H9 (cell line): ENCODE results near the gene HAUS6. TPM values are rescaled to one million over a fixed set of nuclear protein-coding genes. Genes with fewer than 3 reads are reported as not detected.

Source experiments
- DNase-seq: peaks from one replicate; pipeline ENCODE4 v3.0.0-alpha.2; 2017
- H2AFZ ChIP-seq: one replicate; pipeline ENCODE4 v1.6.1; 2013; ENCODE audit warnings: mild to moderate bottlenecking, low read length, control low read depth, moderate library complexity
- H2AK5ac ChIP-seq: 2 replicates; pipeline ENCODE4 v1.6.1; 2013; ENCODE audit warnings: low read length, control low read depth, mixed read lengths; ENCODE audit not compliant: insufficient read length
- H2BK120ac ChIP-seq: one replicate; pipeline ENCODE4 v1.6.1; 2013; ENCODE audit warnings: low read depth, mild to moderate bottlenecking, low read length, control low read depth, inconsistent platforms; ENCODE audit not compliant: poor library complexity, severe bottlenecking
- H2BK12ac ChIP-seq: 2 replicates; pipeline ENCODE4 v1.6.1; 2013; ENCODE audit warnings: low read length, control low read depth, mixed read lengths, low read depth; ENCODE audit not compliant: insufficient read length
- H2BK15ac ChIP-seq: 2 replicates; pipeline ENCODE4 v1.6.1; 2013; ENCODE audit warnings: low read depth, low read length, control low read depth
- H2BK20ac ChIP-seq: one replicate; pipeline ENCODE4 v1.6.1; 2013; ENCODE audit warnings: low read depth, mild to moderate bottlenecking, low read length, control low read depth, inconsistent platforms; ENCODE audit not compliant: poor library complexity, severe bottlenecking
- H2BK5ac ChIP-seq: 2 replicates; pipeline ENCODE4 v1.6.1; 2013; ENCODE audit warnings: low read length, control low read depth, mixed read lengths; ENCODE audit not compliant: insufficient read length
- H3K14ac ChIP-seq: 2 replicates; pipeline ENCODE4 v1.6.1; 2013; ENCODE audit warnings: low read length, control low read depth; ENCODE audit not compliant: insufficient read depth
- H3K18ac ChIP-seq: 2 replicates; pipeline ENCODE4 v1.6.1; 2013; ENCODE audit warnings: low read depth, mild to moderate bottlenecking, mixed read lengths, low read length, control low read depth; ENCODE audit not compliant: insufficient read length
- H3K23ac ChIP-seq: 2 replicates; pipeline ENCODE4 v1.6.1; 2013; ENCODE audit warnings: low read length, control low read depth, mixed read lengths, low read depth; ENCODE audit not compliant: insufficient read length
- H3K23me2 ChIP-seq: 2 replicates; pipeline ENCODE4 v1.6.1; 2013; ENCODE audit warnings: low read depth, mild to moderate bottlenecking, mixed read lengths, low read length, control low read depth; ENCODE audit not compliant: insufficient read length, poor library complexity, severe bottlenecking
- H3K27ac ChIP-seq: 2 replicates; pipeline ENCODE4 v1.5.1; 2013; ENCODE audit warnings: low read length, control low read depth, mixed read lengths, low read depth; ENCODE audit not compliant: insufficient read length
- H3K27me3 ChIP-seq: 2 replicates; pipeline ENCODE4 v1.6.1; 2013; ENCODE audit warnings: low read length, control low read depth, inconsistent platforms; ENCODE audit not compliant: insufficient read depth
- H3K4ac ChIP-seq: 2 replicates; pipeline ENCODE4 v1.6.1; 2013; ENCODE audit warnings: low read depth, mild to moderate bottlenecking, control low read depth, inconsistent platforms, low read length, moderate library complexity
- H3K4me1 ChIP-seq: 2 replicates; pipeline ENCODE4 v1.6.1; 2013; ENCODE audit warnings: low read length, control low read depth, inconsistent platforms; ENCODE audit not compliant: insufficient read depth
- H3K4me2 ChIP-seq: 2 replicates; pipeline ENCODE4 v1.6.1; 2013; ENCODE audit warnings: low read length, control low read depth, mixed read lengths; ENCODE audit not compliant: insufficient read length, insufficient read depth
- H3K56ac ChIP-seq: 2 replicates; pipeline ENCODE4 v1.6.1; 2013; ENCODE audit warnings: low read depth, mild to moderate bottlenecking, mixed read lengths, low read length, control low read depth; ENCODE audit not compliant: insufficient read length
- H3K79me1 ChIP-seq: 2 replicates; pipeline ENCODE4 v1.6.1; 2013; ENCODE audit warnings: low read depth, mild to moderate bottlenecking, moderate library complexity, low read length, control low read depth, inconsistent platforms; ENCODE audit not compliant: insufficient read depth, poor library complexity, severe bottlenecking
- H3K79me2 ChIP-seq: 2 replicates; pipeline ENCODE4 v1.6.1; 2013; ENCODE audit warnings: low read length, control low read depth, inconsistent platforms; ENCODE audit not compliant: insufficient read depth
- H3K9ac ChIP-seq: 2 replicates; pipeline ENCODE4 v1.6.1; 2013; ENCODE audit warnings: low read length, control low read depth, mixed read lengths; ENCODE audit not compliant: insufficient read length; ENCODE audit errors: extremely low read depth
- H3K9me3 ChIP-seq: one replicate; pipeline ENCODE4 v1.6.1; 2013; ENCODE audit warnings: low read depth, low read length, inconsistent platforms; ENCODE audit not compliant: control insufficient read depth
- H3T11ph ChIP-seq: one replicate; pipeline ENCODE4 v1.6.1; 2013; ENCODE audit warnings: mild to moderate bottlenecking, low read length, control low read depth, inconsistent platforms
- H4K20me1 ChIP-seq: one replicate; pipeline ENCODE4 v1.6.1; 2013; ENCODE audit not compliant: control insufficient read depth, insufficient read length, insufficient read depth
- H4K5ac ChIP-seq: 2 replicates; pipeline ENCODE4 v1.6.1; 2013; ENCODE audit warnings: low read depth, mild to moderate bottlenecking, mixed read lengths, low read length, control low read depth; ENCODE audit not compliant: insufficient read length
- H4K8ac ChIP-seq: replicated peaks from 2 replicates; pipeline ENCODE4 v1.6.1; 2013; ENCODE audit warnings: low read length, control low read depth, mixed read lengths, low read depth; ENCODE audit not compliant: insufficient read length
- H4K91ac ChIP-seq: 2 replicates; pipeline ENCODE4 v1.6.1; 2013; ENCODE audit warnings: low read depth, mild to moderate bottlenecking, moderate library complexity, mixed read lengths, low read length, control low read depth; ENCODE audit not compliant: insufficient read length
- H3K27ac Mint-ChIP-seq, 3 experiments: 2 replicates in 2 of 3; 3 replicates in 1 of 3; pipeline ENCODE4 v1.8.0; 2020 to 2021; ENCODE audit warnings: mixed read lengths in 3 of 3, mild to moderate bottlenecking in 1 of 3, moderate library complexity in 1 of 3
- H3K27me3 Mint-ChIP-seq: 2 replicates; pipeline ENCODE4 v1.8.0; 2021; ENCODE audit warnings: low read depth, mild to moderate bottlenecking, moderate library complexity, mixed read lengths
- H3K36me3 Mint-ChIP-seq, 3 experiments: 2 replicates in 2 of 3; 3 replicates in 1 of 3; pipeline ENCODE4 v1.8.0; 2020 to 2021; ENCODE audit warnings: low read depth in 3 of 3, mixed read lengths in 3 of 3; ENCODE audit not compliant: insufficient read depth in 1 of 3
- H3K4me1 Mint-ChIP-seq, 2 experiments: 2 replicates each; pipeline ENCODE4 v1.8.0; 2020; ENCODE audit warnings: mixed read lengths in 2 of 2
- H3K4me3 Mint-ChIP-seq, 2 experiments: 2 replicates in 1 of 2; 3 replicates in 1 of 2; pipeline ENCODE4 v1.8.0; 2020 to 2021; ENCODE audit warnings: mild to moderate bottlenecking in 2 of 2, mixed read lengths in 2 of 2, moderate library complexity in 1 of 2
- H3K9me3 Mint-ChIP-seq, 2 experiments: 2 replicates in 1 of 2; 3 replicates in 1 of 2; pipeline ENCODE4 v1.8.0; 2020; ENCODE audit warnings: mild to moderate bottlenecking in 2 of 2, mixed read lengths in 2 of 2, moderate library complexity in 1 of 2
- WGBS: extraction: QIAGEN DNeasy Blood & Tissue Kit; methylation state at CpG from one replicate; pipeline ENCODE4 v1.1.7; 2013; ENCODE audit warnings: missing lambda C conversion rate, low lambda C conversion rate, mixed read lengths; ENCODE audit not compliant: insufficient read length; ENCODE audit errors: extremely low coverage; 5-methylcytosine and 5-hydroxymethylcytosine counted together
- total RNA-seq: library from RNA; stranded (reverse); gene quantifications from 2 replicates; pipeline ENCODE4 v1.2.1, GENCODE V29; 2021
- TF ChIP-seq, protein P1 (sequence below): fragments of 200-600 bp; sonication (generic); conservative IDR thresholded peaks from 3 replicates; pipeline ENCODE4 v1.8.0; 2021; ENCODE audit warnings: antibody characterized with exemption, mild to moderate bottlenecking

Gene HAUS6
- total RNA-seq, 1 experiment from 2014 or later = 42.3 TPM

DNA sequence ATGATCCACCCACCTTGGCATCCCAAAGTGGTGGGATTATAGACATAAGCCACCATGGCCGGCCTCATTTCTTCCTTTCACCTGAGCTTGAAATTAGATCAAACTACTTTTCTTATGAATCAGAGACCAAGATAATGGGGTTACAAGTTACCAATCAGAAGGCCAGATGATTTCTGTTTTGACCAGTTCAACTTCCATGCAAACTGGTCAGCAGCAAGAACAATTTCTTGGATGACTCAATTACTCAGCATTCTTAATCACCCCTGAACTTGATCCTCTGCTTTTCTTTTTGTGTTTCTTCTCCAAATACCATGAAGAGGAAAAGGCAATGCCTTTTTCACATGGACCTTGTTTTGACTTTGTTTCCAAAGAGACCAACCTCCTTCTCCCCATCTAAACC lies 34.6 kb upstream of the HAUS6 start:
- H2AFZ ChIP-seq = no peak overlapping the region
- no peak overlapping the region for H3K23ac ChIP-seq
- H3T11ph ChIP-seq = no peak overlapping the region
- no peak overlapping the region for H2BK12ac ChIP-seq
- H3K14ac ChIP-seq = no peak overlapping the region
- no peak overlapping the region for H2BK15ac ChIP-seq
- WGBS = no CpG with 5 or more reads among the region's 1 CpG
- no peaks in the 10 kb centered on the region for H3K79me2 ChIP-seq
- H3K56ac ChIP-seq = no peak overlapping the region
- no peak overlapping the region for H2BK5ac ChIP-seq
- H3K23me2 ChIP-seq = no peaks in the 10 kb centered on the region
- H3K79me1 ChIP-seq = no peaks in the 10 kb centered on the region
- no peaks in the 10 kb centered on the region for H3K36me3 Mint-ChIP-seq
- H4K91ac ChIP-seq = no peak overlapping the region
- no peak overlapping the region for H3K4ac ChIP-seq
- no peaks in the 10 kb centered on the region for H3K9me3 ChIP-seq
- no peaks in the 10 kb centered on the region; the same call in 1 of the 2 replicates for H3K27me3 Mint-ChIP-seq
- H3K4me1 ChIP-seq = no peaks in the 10 kb centered on the region
- H2BK20ac ChIP-seq = no peak overlapping the region
- H3K4me2 ChIP-seq = no peak overlapping the region
- no peak for DNase-seq
- H2AK5ac ChIP-seq = no peak overlapping the region
- no peak overlapping the region for H3K18ac ChIP-seq
- H3K27me3 ChIP-seq = no peaks in the 10 kb centered on the region
- H3K27ac ChIP-seq = no peak overlapping the region
- no peak overlapping the region for H3K4me3 Mint-ChIP-seq
- H2BK120ac ChIP-seq = no peak overlapping the region
- H4K8ac ChIP-seq = no peak overlapping the region
- H4K5ac ChIP-seq = no peak overlapping the region
- no peaks in the 10 kb centered on the region; a peak in 1 of 5 replicates for H3K9me3 Mint-ChIP-seq
- H3K4me1 Mint-ChIP-seq = peaks cover 11 to 16% of the 10 kb centered on the region in 2 experiments
- TF ChIP-seq, protein P1, sequence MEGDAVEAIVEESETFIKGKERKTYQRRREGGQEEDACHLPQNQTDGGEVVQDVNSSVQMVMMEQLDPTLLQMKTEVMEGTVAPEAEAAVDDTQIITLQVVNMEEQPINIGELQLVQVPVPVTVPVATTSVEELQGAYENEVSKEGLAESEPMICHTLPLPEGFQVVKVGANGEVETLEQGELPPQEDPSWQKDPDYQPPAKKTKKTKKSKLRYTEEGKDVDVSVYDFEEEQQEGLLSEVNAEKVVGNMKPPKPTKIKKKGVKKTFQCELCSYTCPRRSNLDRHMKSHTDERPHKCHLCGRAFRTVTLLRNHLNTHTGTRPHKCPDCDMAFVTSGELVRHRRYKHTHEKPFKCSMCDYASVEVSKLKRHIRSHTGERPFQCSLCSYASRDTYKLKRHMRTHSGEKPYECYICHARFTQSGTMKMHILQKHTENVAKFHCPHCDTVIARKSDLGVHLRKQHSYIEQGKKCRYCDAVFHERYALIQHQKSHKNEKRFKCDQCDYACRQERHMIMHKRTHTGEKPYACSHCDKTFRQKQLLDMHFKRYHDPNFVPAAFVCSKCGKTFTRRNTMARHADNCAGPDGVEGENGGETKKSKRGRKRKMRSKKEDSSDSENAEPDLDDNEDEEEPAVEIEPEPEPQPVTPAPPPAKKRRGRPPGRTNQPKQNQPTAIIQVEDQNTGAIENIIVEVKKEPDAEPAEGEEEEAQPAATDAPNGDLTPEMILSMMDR = no peak
- H3K27ac Mint-ChIP-seq = peak overlapping the region in 1 of 3 experiments; percentile 67; a peak in 1 of 7 replicates
- H3K9ac ChIP-seq = no peak overlapping the region
- H4K20me1 ChIP-seq = no peaks in the 10 kb centered on the region
